GM23248 (cell line): ENCODE results near the gene FAT4.

Experiments used
- EZH2 ChIP-seq: fragments of 200-600 bp; sonication (generic); IDR thresholded peaks from 2 replicates; pipeline ENCODE4 v1.6.1; 2018; ENCODE audit warnings: antibody characterized with exemption, mild to moderate bottlenecking; ENCODE audit not compliant: insufficient read depth, poor library complexity, severe bottlenecking
- EZH2phosphoT487 ChIP-seq: fragments of 200-600 bp; sonication (generic); IDR thresholded peaks from 2 replicates; pipeline ENCODE4 v1.6.1; 2018; ENCODE audit warnings: antibody characterized with exemption, moderate library complexity, mild to moderate bottlenecking, low read depth; ENCODE audit not compliant: insufficient read depth

DNA sequence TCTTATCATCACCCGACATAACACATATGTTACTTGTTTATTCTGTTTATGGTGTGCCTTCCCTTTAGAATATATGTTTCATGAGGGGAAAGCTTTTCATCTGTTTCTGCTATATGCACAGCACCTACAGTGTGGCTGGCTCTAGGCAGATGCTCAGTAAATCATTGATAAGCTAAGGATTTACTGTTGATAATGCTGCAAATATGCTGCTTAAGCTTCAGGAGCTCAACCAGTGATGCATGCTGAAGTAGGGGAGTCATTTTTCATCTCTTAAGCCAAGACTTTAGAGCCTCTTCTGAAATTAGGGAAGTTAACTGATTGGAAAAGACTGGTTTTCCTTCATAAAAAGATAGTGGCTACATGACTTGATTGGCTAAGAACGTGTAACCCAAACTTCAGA lies 16.4 kb downstream of the FAT4 start:
- TF ChIP-seq EZH2 (no peak), EZH2phosphoT487 (no peak)
